ENCODE measurements around the gene LY6G5C. TPM values are rescaled to one million over a fixed set of nuclear protein-coding genes. Genes with fewer than 3 reads are reported as not detected.

LY6G5C gene
- total and polyA plus RNA-seq, 9 of the 15 experiments (the other 6 are each of a cell fraction or from before 2014, with no cell fraction given): 0.10 to 0.67 (median 0.46) TPM; not detected in 4

GRCh38 chr6:31702405-31702818 lies 21.5 kb upstream of the LY6G5C start (continued):
- TF ChIP-seq, protein P1, sequence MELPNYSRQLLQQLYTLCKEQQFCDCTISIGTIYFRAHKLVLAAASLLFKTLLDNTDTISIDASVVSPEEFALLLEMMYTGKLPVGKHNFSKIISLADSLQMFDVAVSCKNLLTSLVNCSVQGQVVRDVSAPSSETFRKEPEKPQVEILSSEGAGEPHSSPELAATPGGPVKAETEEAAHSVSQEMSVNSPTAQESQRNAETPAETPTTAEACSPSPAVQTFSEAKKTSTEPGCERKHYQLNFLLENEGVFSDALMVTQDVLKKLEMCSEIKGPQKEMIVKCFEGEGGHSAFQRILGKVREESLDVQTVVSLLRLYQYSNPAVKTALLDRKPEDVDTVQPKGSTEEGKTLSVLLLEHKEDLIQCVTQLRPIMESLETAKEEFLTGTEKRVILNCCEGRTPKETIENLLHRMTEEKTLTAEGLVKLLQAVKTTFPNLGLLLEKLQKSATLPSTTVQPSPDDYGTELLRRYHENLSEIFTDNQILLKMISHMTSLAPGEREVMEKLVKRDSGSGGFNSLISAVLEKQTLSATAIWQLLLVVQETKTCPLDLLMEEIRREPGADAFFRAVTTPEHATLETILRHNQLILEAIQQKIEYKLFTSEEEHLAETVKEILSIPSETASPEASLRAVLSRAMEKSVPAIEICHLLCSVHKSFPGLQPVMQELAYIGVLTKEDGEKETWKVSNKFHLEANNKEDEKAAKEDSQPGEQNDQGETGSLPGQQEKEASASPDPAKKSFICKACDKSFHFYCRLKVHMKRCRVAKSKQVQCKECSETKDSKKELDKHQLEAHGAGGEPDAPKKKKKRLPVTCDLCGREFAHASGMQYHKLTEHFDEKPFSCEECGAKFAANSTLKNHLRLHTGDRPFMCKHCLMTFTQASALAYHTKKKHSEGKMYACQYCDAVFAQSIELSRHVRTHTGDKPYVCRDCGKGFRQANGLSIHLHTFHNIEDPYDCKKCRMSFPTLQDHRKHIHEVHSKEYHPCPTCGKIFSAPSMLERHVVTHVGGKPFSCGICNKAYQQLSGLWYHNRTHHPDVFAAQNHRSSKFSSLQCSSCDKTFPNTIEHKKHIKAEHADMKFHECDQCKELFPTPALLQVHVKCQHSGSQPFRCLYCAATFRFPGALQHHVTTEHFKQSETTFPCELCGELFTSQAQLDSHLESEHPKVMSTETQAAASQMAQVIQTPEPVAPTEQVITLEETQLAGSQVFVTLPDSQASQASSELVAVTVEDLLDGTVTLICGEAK (IDR thresholded peaks at IDR 0.05): peak; percentile 67
- TF ChIP-seq, protein P1 (CRISPR knock-in tag; IDR thresholded peaks at IDR 0.05): no peak
- TF ChIP-seq NUFIP1 (IDR thresholded peaks at IDR 0.05; ENCODE audit: partially characterized antibody): peak; percentile 48
- no peak for TF ChIP-seq FOXJ3 (CRISPR knock-in tag; IDR thresholded peaks at IDR 0.05)
- peak; percentile 2 to 25; a peak in 1 of 4 replicates for TF ChIP-seq RAD21 (CRISPR knock-in tag; conservative IDR thresholded peaks at IDR 0.05 in 1 of 2, IDR thresholded peaks at IDR 0.05 in 1 of 2)
- peak; percentile 19; the same call in 1 of the 2 replicates for TF ChIP-seq RB1 (IDR thresholded peaks at IDR 0.05; ENCODE audit: low read depth)
- TF ChIP-seq C11orf30 (IDR thresholded peaks at IDR 0.05; ENCODE audit: low read depth): 0 out of 2 replicates have a peak, but pooled peaks have one; percentile 4
- no peak for TF ChIP-seq MYBL2 (IDR thresholded peaks at IDR 0.05; ENCODE audit: low read depth)
- no peak for TF ChIP-seq MYBL2 (CRISPR knock-in tag; IDR thresholded peaks at IDR 0.05; ENCODE audit: borderline replicate concordance)
